OCI-LY1 (cell line): ENCODE measurements around the gene PTPRN2.

Source experiments
- H2AFZ ChIP-seq: fragments of 200-600 bp; sonication (generic), shearing (Covaris generic); 2 replicates; pipeline ENCODE4 v1.6.0; 2014; ENCODE audit warnings: antibody characterized with exemption, mild to moderate bottlenecking, low read length
- H3F3A ChIP-seq: fragments of 200-600 bp; sonication (generic), shearing (Covaris generic); 2 replicates; pipeline ENCODE4 v1.6.0; 2014; ENCODE audit warnings: mild to moderate bottlenecking, antibody characterized with exemption, low read length, moderate library complexity; ENCODE audit not compliant: insufficient read depth
- H3K27ac ChIP-seq: fragments of 200-600 bp; sonication (generic); 2 replicates; pipeline ENCODE4 v1.5.1; 2014; ENCODE audit warnings: low read length, mixed run types, mild to moderate bottlenecking, low read depth; ENCODE audit not compliant: poor library complexity, severe bottlenecking
- H3K27me3 ChIP-seq: fragments of 200-600 bp; sonication (generic); 2 replicates; pipeline ENCODE4 v1.6.0; 2014; ENCODE audit warnings: antibody characterized with exemption, mild to moderate bottlenecking, low read length, moderate library complexity; ENCODE audit not compliant: insufficient read depth
- H3K36me3 ChIP-seq: fragments of 200-600 bp; sonication (generic); 2 replicates; pipeline ENCODE4 v1.6.1; 2014; ENCODE audit warnings: mild to moderate bottlenecking, antibody characterized with exemption, low read length, moderate library complexity, mixed read lengths; ENCODE audit not compliant: insufficient read depth
- H3K4me1 ChIP-seq: fragments of 200-600 bp; sonication (generic); 2 replicates; pipeline ENCODE4 v1.5.1; 2014; ENCODE audit warnings: mild to moderate bottlenecking, low read length, moderate library complexity; ENCODE audit not compliant: insufficient read depth, severe bottlenecking
- H3K4me2 ChIP-seq: fragments of 200-600 bp; sonication (generic), shearing (Covaris generic); 2 replicates; pipeline ENCODE4 v1.6.1; 2014; ENCODE audit warnings: low read length
- H3K4me3 ChIP-seq: fragments of 200-600 bp; sonication (generic); 2 replicates; pipeline ENCODE4 v1.5.1; 2014; ENCODE audit warnings: low read length, low read depth, mild to moderate bottlenecking, mixed read lengths; ENCODE audit not compliant: poor library complexity, severe bottlenecking
- H3K79me2 ChIP-seq: fragments of 200-600 bp; shearing (Covaris generic); 2 replicates; pipeline ENCODE4 v1.6.1; 2016; ENCODE audit warnings: mixed run types, low read length, mixed read lengths; ENCODE audit not compliant: insufficient read depth
- H3K9ac ChIP-seq: fragments of 200-600 bp; sonication (generic), shearing (Covaris generic); 2 replicates; pipeline ENCODE4 v1.6.1; 2014; ENCODE audit warnings: mild to moderate bottlenecking, low read length, mixed read lengths
- H3K9me2 ChIP-seq: fragments of 200-600 bp; sonication (generic), shearing (Covaris generic); 2 replicates; pipeline ENCODE4 v1.6.1; 2014; ENCODE audit warnings: low read depth, mild to moderate bottlenecking, low read length, mixed read lengths
- H3K9me3 ChIP-seq: fragments of 200-600 bp; shearing (Covaris generic); 2 replicates; pipeline ENCODE4 v1.6.1; 2014; ENCODE audit warnings: low read length, mixed read lengths
- H4K20me1 ChIP-seq: fragments of 200-600 bp; sonication (generic), shearing (Covaris generic); 2 replicates; pipeline ENCODE4 v1.6.0; 2016; ENCODE audit warnings: mild to moderate bottlenecking, low read length; ENCODE audit not compliant: insufficient read depth
- CTCF ChIP-seq: fragments of 200-600 bp; sonication (generic), shearing (Covaris generic); IDR thresholded peaks from 2 replicates; pipeline ENCODE4 v1.5.1; 2017; ENCODE audit warnings: mild to moderate bottlenecking, antibody characterized with exemption, low read length, moderate library complexity, mixed read lengths
- EZH2 ChIP-seq: fragments of 200-600 bp; sonication (generic), shearing (Covaris generic); IDR thresholded peaks from 2 replicates; pipeline ENCODE4 v1.8.0; 2017; ENCODE audit warnings: borderline replicate concordance, mixed run types, mild to moderate bottlenecking, antibody characterized with exemption, low read length, moderate library complexity, mixed read lengths

Gene PTPRN2

GRCh38 chr7:158044482-158044823 lies 543.2 kb downstream of the PTPRN2 start:
- no peaks in the 10 kb centered on the region for H3K9me2 ChIP-seq
- no peaks in the 10 kb centered on the region for H3K9me3 ChIP-seq

GRCh38 chr7:158043551-158044481 lies 543.8 kb downstream of the PTPRN2 start:
- H3F3A ChIP-seq, result no peaks in the 10 kb centered on the region
- no peak overlapping the region for H3K9ac ChIP-seq
- no peaks in the 10 kb centered on the region for H3K79me2 ChIP-seq
- H3K4me3 ChIP-seq, result no peak overlapping the region
- no peaks in the 10 kb centered on the region for H3K9me2 ChIP-seq
- peaks cover 3% of the 10 kb centered on the region; the same call in 1 of the 2 replicates for H3K27me3 ChIP-seq
- H3K27ac ChIP-seq, result no peak overlapping the region
- no peak overlapping the region for H2AFZ ChIP-seq
- H3K9me3 ChIP-seq, result 0 out of 2 replicates have a peak, but pooled peaks cover 4% of the 10 kb centered on the region
- TF ChIP-seq CTCF, result no peak
- TF ChIP-seq EZH2, result no peak
- no peaks in the 10 kb centered on the region for H3K4me1 ChIP-seq
- no peak overlapping the region for H3K4me2 ChIP-seq
- H3K36me3 ChIP-seq, result no peaks in the 10 kb centered on the region
- H4K20me1 ChIP-seq, result no peaks in the 10 kb centered on the region

More at GRCh38 chr7:158044482-158044823, 543.2 kb downstream of the PTPRN2 start:
- H3K36me3 ChIP-seq, result no peaks in the 10 kb centered on the region
- no peak for TF ChIP-seq CTCF
- H3K9ac ChIP-seq, result no peak overlapping the region
- no peak overlapping the region for H2AFZ ChIP-seq
- no peaks in the 10 kb centered on the region for H4K20me1 ChIP-seq
- no peaks in the 10 kb centered on the region for H3K4me1 ChIP-seq
- H3K4me2 ChIP-seq, result no peak overlapping the region
- H3F3A ChIP-seq, result no peaks in the 10 kb centered on the region
- H3K27ac ChIP-seq, result no peak overlapping the region
- H3K27me3 ChIP-seq, result no peaks in the 10 kb centered on the region; the same call in 1 of the 2 replicates
- no peak overlapping the region for H3K4me3 ChIP-seq
- no peaks in the 10 kb centered on the region for H3K79me2 ChIP-seq

- no peak overlapping the region for H3K9ac ChIP-seq
These were observed 545.3 kb downstream of the PTPRN2 start for GRCh38 chr7:158042156-158042880.

More at GRCh38 chr7:158042156-158042880, 545.3 kb downstream of the PTPRN2 start:
- H3K27me3 ChIP-seq, result peaks cover 3% of the 10 kb centered on the region; the same call in 1 of the 2 replicates
- H3F3A ChIP-seq, result no peaks in the 10 kb centered on the region
- 0 out of 2 replicates have a peak, but pooled peaks cover 4% of the 10 kb centered on the region for H3K9me3 ChIP-seq
- H4K20me1 ChIP-seq, result no peaks in the 10 kb centered on the region
- no peak overlapping the region for H3K4me2 ChIP-seq
- TF ChIP-seq EZH2, result no peak
- no peak for TF ChIP-seq CTCF
- H2AFZ ChIP-seq, result no peak overlapping the region
- H3K9me2 ChIP-seq, result no peaks in the 10 kb centered on the region
- no peak overlapping the region for H3K4me3 ChIP-seq
- no peak overlapping the region for H3K27ac ChIP-seq
- no peaks in the 10 kb centered on the region for H3K4me1 ChIP-seq
- H3K36me3 ChIP-seq, result no peaks in the 10 kb centered on the region
- H3K79me2 ChIP-seq, result no peaks in the 10 kb centered on the region
